HG02840 (cell line): ENCODE measurements around the gene DNAJC11.
"Not testable (repeated sequence)": the region's sequence is repeated elsewhere in the genome, so short reads cannot be mapped to it uniquely, and the experiment has no call there.

Experiments used
- ATAC-seq: cut with Tn5 transposase; IDR thresholded peaks from one replicate; pipeline ENCODE4 v1.9.1; 2021; ENCODE audit warnings: mild to moderate bottlenecking, moderate library complexity, moderate number of reproducible peaks; ENCODE audit not compliant: unreplicated experiment, low FRiP score

Gene DNAJC11

GRCh38 chr1:6603238-6603914 is 98.2 kb downstream of the DNAJC11 start:
- peak; percentile 8 for ATAC-seq

GRCh38 chr1:6602669-6603237 is 98.9 kb downstream of the DNAJC11 start, which contains the start of gene KLHL21:
Gene KLHL21, minus strand, starts transcription at chr1:6602869. Its CDS starts 52 bp downstream, at chr1:6602817.
- ATAC-seq: peak; percentile 47

DNA sequence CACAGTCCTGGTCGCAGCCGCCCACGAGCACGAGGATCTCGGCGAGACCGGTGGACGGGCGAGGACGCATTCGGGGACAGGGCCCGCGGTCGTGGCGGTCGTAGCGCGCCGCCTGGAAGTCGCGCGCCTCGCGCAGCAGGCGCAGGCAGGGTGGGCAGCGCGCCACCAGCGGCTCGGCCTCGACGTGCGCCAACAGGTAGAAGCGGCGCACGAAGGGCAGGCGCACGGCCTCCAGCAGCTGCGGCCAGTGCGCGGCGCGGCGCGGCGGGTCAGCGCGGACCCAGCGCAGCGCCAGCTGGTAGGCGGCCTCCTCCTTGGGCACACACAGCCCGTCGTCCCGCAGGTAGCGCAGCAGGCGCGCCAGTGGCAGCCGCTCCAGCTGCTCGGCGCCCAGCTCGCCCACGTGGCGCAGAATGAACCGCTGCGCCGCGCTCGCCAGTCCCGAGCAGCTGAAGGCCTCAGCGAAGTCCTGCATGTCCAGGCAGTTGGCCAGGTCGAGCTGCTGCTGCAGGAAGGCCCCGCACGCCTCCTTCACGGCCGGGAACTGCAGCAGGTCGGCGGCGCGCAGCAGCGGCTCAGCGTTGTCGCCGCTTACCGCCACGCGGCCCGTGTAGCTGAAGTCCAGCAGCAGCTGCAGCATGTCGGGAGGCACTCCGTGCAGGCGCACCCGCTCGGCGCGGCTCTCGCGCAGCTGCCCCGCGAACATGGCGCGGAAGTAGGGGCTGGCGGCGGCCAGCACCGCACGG is 99.5 kb downstream of the DNAJC11 start:
- peak; percentile 3 for ATAC-seq

DNA sequence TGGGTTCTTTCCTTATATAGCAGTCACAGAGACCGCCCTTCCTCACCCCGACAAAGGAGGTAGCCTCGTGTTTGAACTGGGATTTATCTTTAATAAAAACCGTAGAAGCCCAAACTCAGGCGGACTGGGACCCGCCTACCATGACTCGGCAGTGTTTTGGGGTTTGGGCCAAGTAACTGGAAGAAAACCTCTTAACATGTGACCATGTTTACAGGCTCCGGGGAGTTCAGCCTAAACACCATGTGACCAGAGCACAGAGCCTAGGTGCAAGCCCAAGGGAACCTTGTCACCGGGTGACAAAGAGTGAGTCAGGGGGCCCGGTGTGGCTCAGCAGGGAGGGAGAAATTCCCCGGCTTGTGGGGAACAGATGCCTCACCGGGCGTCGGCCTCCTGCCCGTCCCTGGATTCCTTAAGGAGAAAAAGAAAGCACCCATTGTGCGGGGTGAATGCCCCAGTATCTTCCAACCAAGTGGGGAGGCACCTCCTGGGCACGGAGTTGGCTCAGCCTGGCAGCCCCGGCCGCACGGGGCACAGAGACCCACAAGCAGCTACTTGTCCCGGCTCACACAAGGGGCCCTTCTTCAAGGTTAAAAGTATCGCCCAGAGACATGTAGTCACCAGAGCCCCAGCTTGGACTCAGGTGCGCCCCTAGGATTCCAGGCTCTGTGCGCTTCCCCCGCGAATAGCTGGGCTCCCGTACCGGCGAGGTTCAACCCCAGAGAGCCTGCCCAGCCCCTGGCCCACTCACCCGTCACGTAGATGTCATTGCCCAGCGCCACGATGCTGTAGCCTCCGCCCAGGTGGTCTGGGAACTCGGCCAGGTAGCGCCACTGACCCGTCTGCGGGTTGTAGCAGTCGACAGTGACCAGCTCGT is 100.3 kb downstream of the DNAJC11 start:
- ATAC-seq: peak; percentile 30

DNA sequence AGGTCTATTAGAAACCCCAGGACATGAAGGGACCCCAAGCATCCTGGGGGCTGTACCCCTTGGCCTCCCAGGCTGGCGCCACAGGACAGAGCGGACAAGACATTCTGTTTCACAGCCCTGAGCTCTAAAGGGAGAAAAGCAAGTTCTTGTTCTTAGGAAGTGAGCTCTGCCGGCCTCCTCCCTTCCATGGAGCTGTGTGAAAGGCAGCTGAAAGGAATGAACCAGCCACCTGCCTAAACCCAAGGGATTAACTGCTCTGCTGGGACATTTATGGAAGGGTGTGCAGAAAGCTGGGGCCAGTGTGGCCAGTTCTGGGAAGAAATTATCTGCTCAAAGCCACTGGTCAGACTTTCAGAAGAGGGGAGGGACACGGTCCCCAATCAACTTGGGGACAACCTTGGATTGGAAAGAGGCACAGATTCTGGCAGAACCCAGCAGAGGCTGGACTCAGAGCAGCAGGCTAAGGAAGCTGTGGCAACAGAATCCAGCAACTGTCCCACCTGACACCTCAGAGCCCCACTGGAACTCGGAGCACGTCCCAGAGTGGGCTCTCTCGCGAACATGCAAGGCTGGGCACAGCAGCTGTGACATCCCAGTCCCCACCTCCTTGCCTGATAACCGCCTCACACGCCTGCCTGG is 101.1 kb downstream of the DNAJC11 start:
- ATAC-seq: no peak

- not testable (repeated sequence) for ATAC-seq
Observed at GRCh38 chr1:6599991-6600390, 101.6 kb downstream of the DNAJC11 start.

GRCh38 chr1:6599141-6599975 is 102.3 kb downstream of the DNAJC11 start:
- no peak for ATAC-seq

DNA sequence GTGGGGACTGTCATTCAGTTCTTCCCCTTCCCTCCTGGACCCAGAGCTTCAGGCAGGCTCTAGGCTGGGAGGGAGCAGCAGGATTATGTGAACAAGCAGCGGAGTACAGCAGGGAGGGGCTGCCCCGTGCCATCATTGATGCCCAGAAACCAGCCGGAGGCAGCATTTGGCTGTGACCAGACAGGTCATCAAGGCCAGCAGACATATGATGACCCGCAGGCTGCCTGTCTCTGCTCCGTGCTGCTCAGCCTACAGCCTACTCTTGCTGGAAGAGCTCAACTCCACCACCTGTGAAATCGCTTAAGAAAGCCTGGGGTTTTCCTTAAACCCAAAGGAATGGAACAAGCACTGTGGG is 103.9 kb downstream of the DNAJC11 start:
- ATAC-seq: no peak

DNA sequence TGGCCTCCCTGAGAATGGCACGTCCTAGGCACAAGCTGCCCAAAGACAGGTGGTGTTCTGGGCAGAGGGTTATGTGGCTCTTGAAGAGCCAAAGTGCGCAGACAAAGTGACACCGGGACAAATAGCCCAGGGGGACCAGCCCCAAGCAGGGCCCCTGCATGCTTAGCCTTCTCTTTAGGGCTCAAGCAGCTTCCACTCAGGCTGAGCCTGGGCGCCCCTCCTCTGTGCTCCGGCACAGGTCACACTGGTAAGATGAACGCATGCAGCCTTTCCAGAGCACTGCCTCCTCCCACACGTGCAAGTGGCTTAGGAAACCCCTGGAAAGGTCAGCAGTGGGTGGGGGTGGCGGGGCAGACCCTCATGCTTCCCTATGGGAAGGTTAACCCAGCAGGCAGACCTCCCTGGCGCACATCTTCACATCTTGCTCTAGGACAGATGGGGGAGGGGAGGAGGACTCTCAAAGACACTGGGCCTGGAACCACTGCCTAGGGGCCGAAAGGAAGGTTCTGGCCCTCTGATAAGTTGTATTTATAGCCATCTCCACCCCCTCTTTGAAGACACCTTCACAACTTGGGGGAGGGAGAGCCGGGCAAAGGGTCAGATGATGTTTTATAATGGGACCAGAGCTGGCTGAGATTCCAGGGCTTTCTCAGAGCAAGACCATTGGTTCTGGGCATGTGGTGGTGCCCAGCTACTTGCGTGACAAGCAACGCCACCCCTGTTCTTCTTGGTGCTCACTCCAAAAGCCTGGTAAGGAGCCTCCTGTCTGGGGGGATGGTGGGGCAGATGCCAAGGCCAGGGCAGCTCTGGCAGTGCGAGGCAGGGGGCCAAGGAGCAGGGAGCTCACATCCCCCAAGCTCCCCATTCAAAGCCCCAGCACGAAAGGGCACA is 104.5 kb downstream of the DNAJC11 start:
- ATAC-seq: no peak

- ATAC-seq: no peak
Observed at GRCh38 chr1:6596351-6596750, 105.3 kb downstream of the DNAJC11 start.

DNA sequence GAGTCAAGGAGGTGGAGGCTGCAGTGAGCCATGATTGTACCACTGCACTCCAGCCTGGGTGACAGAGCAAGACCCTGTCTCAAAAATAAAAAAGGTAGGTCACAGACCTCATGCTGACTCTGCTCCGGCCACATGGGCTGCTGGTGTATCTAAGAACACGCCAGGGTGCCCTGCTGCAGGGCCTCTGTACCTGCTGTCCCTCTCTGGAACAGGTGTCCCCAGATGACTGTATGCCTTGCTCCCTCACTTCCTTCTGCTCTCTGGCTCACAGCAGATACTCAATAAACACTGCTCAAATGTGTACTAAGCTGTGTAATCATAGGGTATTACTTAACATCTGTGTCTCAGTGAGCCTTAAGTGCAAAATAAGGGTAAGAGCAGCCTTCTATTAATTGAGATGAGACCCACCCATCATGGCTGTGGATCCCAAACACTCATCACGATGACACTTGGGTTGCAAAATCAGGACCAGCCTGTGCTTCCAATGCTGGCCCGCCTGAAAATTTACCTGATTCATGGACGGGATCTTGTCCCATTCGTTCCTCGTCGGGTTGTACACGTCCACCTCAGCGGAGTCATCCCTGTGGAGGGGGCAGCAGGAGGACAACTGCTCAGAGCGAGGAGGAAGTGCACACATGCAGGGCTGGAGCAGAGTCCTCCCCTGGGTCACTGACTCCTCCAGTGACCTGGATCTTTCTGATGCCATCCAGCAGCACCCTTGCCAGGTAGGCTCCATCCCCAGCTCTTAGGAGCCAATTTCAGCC is 106.5 kb downstream of the DNAJC11 start:
- ATAC-seq: no peak

- no peak for ATAC-seq
Observed at GRCh38 chr1:6593810-6594209, 107.8 kb downstream of the DNAJC11 start.

- ATAC-seq: no peak
Observed at GRCh38 chr1:6592865-6593593, 108.6 kb downstream of the DNAJC11 start.

- no peak for ATAC-seq
Observed at GRCh38 chr1:6592441-6592840, 109.2 kb downstream of the DNAJC11 start.

DNA sequence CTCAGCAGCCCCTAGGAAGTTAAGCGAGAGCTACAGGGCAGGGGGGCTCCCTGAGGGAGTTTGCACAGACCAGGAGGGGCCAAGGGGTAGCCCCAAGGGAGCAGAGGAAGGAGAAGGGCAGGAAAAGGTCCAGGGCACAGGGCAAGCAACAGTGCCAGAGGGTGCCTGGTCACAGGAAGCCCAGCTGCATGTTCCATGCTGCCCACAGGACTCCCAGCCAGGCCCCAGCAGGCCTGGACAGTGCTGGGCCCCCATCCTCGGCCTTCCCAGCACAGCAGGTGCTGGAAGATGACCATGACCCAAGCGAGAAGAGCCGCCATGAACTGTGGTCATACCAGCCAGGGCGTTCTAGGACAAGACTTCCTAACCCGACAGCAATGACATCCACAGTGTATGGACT is 110.0 kb downstream of the DNAJC11 start:
- ATAC-seq: no peak

GRCh38 chr1:6591222-6591621 is 110.4 kb downstream of the DNAJC11 start:
- ATAC-seq: no peak

- ATAC-seq: no peak
Observed at GRCh38 chr1:6590046-6590445, 111.6 kb downstream of the DNAJC11 start.
